Measurements from ENCODE around the gene VPS33A. TPM values are rescaled to one million over a fixed set of nuclear protein-coding genes. Genes with fewer than 3 reads are reported as not detected.
A peak's percentile ranks its signal among the peaks of the same experiment; 100 is the strongest.

VPS33A gene
- total RNA-seq, 1 donor from 2014 or later, result 34.3 TPM

DNA sequence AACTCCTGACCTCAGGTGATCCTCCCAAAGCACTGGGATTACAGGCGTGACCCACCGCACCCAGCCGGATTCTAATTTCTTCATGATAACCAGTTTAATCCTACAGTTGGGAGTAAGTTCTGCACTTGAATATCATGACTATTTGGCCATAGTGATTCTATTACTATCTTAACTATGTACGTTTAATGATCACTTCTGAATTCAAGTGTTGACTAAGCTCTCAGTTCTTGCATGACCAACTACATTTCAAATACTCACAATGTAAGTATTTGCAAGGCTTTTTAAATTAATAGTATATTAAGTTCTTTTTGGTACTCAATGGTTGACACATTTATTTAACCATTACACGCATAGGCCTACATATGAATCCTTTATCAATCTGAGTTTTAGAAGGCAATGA lies 17.4 kb upstream of the VPS33A start:
- Mint-ChIP-seq H3K27ac (ENCODE audit: unreplicated experiment) (no peak overlapping the region), H3K36me3 (ENCODE audit: low read depth, unreplicated experiment) (no peaks in the 10 kb centered on the region), H3K27me3 (ENCODE audit: low read depth, unreplicated experiment) (no peaks in the 10 kb centered on the region), H3K4me3 (ENCODE audit: unreplicated experiment) (no peak overlapping the region), H3K4me1 (ENCODE audit: low read depth, unreplicated experiment) (peaks cover 10% of the 10 kb centered on the region), H3K9me3 (ENCODE audit: unreplicated experiment) (no peaks in the 10 kb centered on the region)
- no peaks in the 10 kb centered on the region for H3K79me2 ChIP-seq (ENCODE audit: insufficient read depth, low read length)
- no peaks in the 10 kb centered on the region for H3K9me3 ChIP-seq (ENCODE audit: insufficient read depth, low read depth, low read length)
- DNase-seq (ENCODE audit: low read depth) (no peak), FAIRE-seq (no peak)
- H3K27me3 ChIP-seq (ENCODE audit: insufficient read depth, low read length), result no peaks in the 10 kb centered on the region
- H3K27ac ChIP-seq (ENCODE audit: low read depth, low read length), result no peak overlapping the region
- no peak overlapping the region for H2AFZ ChIP-seq (ENCODE audit: low read depth, low read length)
- H4K20me1 ChIP-seq (ENCODE audit: insufficient read depth, low read length), result peaks cover 8% of the 10 kb centered on the region
- no peak for TF ChIP-seq EZH2 (IDR thresholded peaks at IDR 0.05; ENCODE audit: insufficient read depth, low read length)
- TF ChIP-seq, protein P1, sequence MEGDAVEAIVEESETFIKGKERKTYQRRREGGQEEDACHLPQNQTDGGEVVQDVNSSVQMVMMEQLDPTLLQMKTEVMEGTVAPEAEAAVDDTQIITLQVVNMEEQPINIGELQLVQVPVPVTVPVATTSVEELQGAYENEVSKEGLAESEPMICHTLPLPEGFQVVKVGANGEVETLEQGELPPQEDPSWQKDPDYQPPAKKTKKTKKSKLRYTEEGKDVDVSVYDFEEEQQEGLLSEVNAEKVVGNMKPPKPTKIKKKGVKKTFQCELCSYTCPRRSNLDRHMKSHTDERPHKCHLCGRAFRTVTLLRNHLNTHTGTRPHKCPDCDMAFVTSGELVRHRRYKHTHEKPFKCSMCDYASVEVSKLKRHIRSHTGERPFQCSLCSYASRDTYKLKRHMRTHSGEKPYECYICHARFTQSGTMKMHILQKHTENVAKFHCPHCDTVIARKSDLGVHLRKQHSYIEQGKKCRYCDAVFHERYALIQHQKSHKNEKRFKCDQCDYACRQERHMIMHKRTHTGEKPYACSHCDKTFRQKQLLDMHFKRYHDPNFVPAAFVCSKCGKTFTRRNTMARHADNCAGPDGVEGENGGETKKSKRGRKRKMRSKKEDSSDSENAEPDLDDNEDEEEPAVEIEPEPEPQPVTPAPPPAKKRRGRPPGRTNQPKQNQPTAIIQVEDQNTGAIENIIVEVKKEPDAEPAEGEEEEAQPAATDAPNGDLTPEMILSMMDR (IDR thresholded peaks at IDR 0.05; ENCODE audit: insufficient read depth, low read depth, low read length), result no peak
- H3K4me2 ChIP-seq (ENCODE audit: low read length), result no peak overlapping the region
- H3K36me3 ChIP-seq (ENCODE audit: insufficient read depth, low read length), result peaks cover 6% of the 10 kb centered on the region
- peaks cover 9% of the 10 kb centered on the region for H3K4me1 ChIP-seq (ENCODE audit: insufficient read depth, low read length)
- no peak overlapping the region for H3K9ac ChIP-seq (ENCODE audit: low read length)
- no peak overlapping the region for H3K4me3 ChIP-seq (ENCODE audit: insufficient read depth, low read depth, low read length)

DNA sequence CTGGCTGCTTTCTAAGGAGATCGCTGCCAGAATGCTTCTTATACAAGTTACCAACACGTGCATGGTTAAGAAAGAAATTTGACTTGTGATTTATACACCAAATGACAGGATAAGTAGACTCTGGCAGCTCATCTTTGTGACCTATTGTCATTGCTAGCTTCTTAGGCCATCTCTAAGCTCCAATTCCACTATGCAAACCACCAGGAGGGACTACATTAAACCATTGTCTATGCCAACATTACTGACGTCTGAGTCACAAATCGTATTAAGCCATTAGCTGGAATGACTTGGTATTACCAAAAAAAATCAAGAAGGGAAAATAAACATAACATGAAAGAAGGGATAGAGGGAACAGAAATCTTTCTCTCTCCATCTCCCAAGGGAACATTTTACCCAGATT lies 15.8 kb upstream of the VPS33A start:
- H4K20me1 ChIP-seq (ENCODE audit: insufficient read depth, low read length), result peaks cover 8% of the 10 kb centered on the region
- H3K4me3 Mint-ChIP-seq (ENCODE audit: unreplicated experiment), result no peak overlapping the region
- H3K4me1 ChIP-seq (ENCODE audit: insufficient read depth, low read length), result peaks cover 9% of the 10 kb centered on the region
- peak; percentile 81 for FAIRE-seq
- no peak overlapping the region for H3K27ac ChIP-seq (ENCODE audit: low read depth, low read length)
- H3K27me3 Mint-ChIP-seq (ENCODE audit: low read depth, unreplicated experiment), result no peaks in the 10 kb centered on the region
- no peaks in the 10 kb centered on the region for H3K9me3 ChIP-seq (ENCODE audit: insufficient read depth, low read depth, low read length)
- no peaks in the 10 kb centered on the region for H3K9me3 Mint-ChIP-seq (ENCODE audit: unreplicated experiment)
- TF ChIP-seq, protein P1 (IDR thresholded peaks at IDR 0.05; ENCODE audit: insufficient read depth, low read depth, low read length), result no peak
- no peak for TF ChIP-seq EZH2 (IDR thresholded peaks at IDR 0.05; ENCODE audit: insufficient read depth, low read length)
- H3K27me3 ChIP-seq (ENCODE audit: insufficient read depth, low read length), result no peaks in the 10 kb centered on the region
- H3K36me3 Mint-ChIP-seq (ENCODE audit: low read depth, unreplicated experiment), result peaks cover 5% of the 10 kb centered on the region
- H2AFZ ChIP-seq (ENCODE audit: low read depth, low read length), result no peak overlapping the region
- H3K4me1 Mint-ChIP-seq (ENCODE audit: low read depth, unreplicated experiment), result peaks cover 10% of the 10 kb centered on the region
- H3K79me2 ChIP-seq (ENCODE audit: insufficient read depth, low read length), result no peaks in the 10 kb centered on the region
- H3K9ac ChIP-seq (ENCODE audit: low read length), result no peak overlapping the region
- DNase-seq (ENCODE audit: low read depth), result peak; percentile 84
- H3K4me3 ChIP-seq (ENCODE audit: insufficient read depth, low read depth, low read length), result no peak overlapping the region
- H3K27ac Mint-ChIP-seq (ENCODE audit: unreplicated experiment), result no peak overlapping the region
- peak overlapping the region; percentile 27 for H3K4me2 ChIP-seq (ENCODE audit: low read length)
- H3K36me3 ChIP-seq (ENCODE audit: insufficient read depth, low read length), result peaks cover 10% of the 10 kb centered on the region

DNA sequence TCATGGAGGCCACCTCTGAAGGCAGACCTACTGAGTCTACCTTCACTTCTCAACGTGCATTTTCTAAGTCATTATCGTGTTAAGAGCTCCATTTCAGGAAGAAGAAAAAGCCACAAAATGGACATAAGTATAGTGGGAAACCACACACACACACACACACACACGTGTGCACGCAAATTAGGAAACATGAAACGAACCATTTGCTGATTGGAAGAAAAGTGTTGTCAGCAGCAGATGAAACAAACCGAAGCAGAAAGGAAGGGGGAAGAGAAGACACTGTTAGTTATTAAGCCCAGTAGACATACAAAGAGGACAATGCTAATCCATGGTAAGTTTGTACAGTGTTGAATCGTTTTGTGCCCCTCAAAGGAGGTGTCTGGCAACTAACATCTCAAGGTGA lies 9.9 kb upstream of the VPS33A start:
- Histone ChIP-seq H3K4me1 (ENCODE audit: insufficient read depth, low read length) (no peaks in the 10 kb centered on the region), H3K27me3 (ENCODE audit: insufficient read depth, low read length) (no peaks in the 10 kb centered on the region), H4K20me1 (ENCODE audit: insufficient read depth, low read length) (no peaks in the 10 kb centered on the region), H3K4me3 (ENCODE audit: insufficient read depth, low read depth, low read length) (no peak overlapping the region), H3K36me3 (ENCODE audit: insufficient read depth, low read length) (peaks cover 25% of the 10 kb centered on the region), H3K79me2 (ENCODE audit: insufficient read depth, low read length) (no peaks in the 10 kb centered on the region), H2AFZ (ENCODE audit: low read depth, low read length) (no peak overlapping the region), H3K4me2 (ENCODE audit: low read length) (no peak overlapping the region), H3K9ac (ENCODE audit: low read length) (no peak overlapping the region), H3K9me3 (ENCODE audit: insufficient read depth, low read depth, low read length) (no peaks in the 10 kb centered on the region), H3K27ac (ENCODE audit: low read depth, low read length) (no peak overlapping the region)
- DNase-seq (ENCODE audit: low read depth) (no peak), FAIRE-seq (no peak)
- no peaks in the 10 kb centered on the region for H3K27me3 Mint-ChIP-seq (ENCODE audit: low read depth, unreplicated experiment)
- peaks cover 10% of the 10 kb centered on the region for H3K36me3 Mint-ChIP-seq (ENCODE audit: low read depth, unreplicated experiment)
- no peak overlapping the region for H3K4me3 Mint-ChIP-seq (ENCODE audit: unreplicated experiment)
- no peaks in the 10 kb centered on the region for H3K9me3 Mint-ChIP-seq (ENCODE audit: unreplicated experiment)
- peaks cover 3% of the 10 kb centered on the region for H3K4me1 Mint-ChIP-seq (ENCODE audit: low read depth, unreplicated experiment)
- H3K27ac Mint-ChIP-seq (ENCODE audit: unreplicated experiment), result no peak overlapping the region
- TF ChIP-seq, protein P1 (IDR thresholded peaks at IDR 0.05; ENCODE audit: insufficient read depth, low read depth, low read length), result no peak
- TF ChIP-seq EZH2 (IDR thresholded peaks at IDR 0.05; ENCODE audit: insufficient read depth, low read length), result no peak

All from astrocyte (in vitro differentiated cells and primary cell).